Prostate gland (tissue), 2 donors: ENCODE measurements around the gene KBTBD12. TPM values are rescaled to one million over a fixed set of nuclear protein-coding genes. Genes with fewer than 3 reads are reported as not detected.
A peak's percentile ranks its signal among the peaks of the same experiment; 100 is the strongest.

Source experiments
- DNase-seq: peaks from one replicate; pipeline ENCODE4 v3.0.0-alpha.2; 2019; ENCODE audit warnings: low spot score
- H3K27ac ChIP-seq, 2 donors: fragments of 200-600 bp; sonication (generic); 2 replicates each; pipeline ENCODE4 v1.5.1; 2017 to 2019
- H3K27me3 ChIP-seq: fragments of 200-600 bp; sonication (generic); replicated peaks from 2 replicates; pipeline ENCODE4 v1.5.1; 2019; ENCODE audit not compliant: insufficient read depth
- H3K36me3 ChIP-seq, 2 donors: fragments of 200-600 bp; sonication (generic); 1 replicate in 1 of 2; 2 replicates in 1 of 2; pipeline versions ENCODE4 v1.5.1 to v1.8.1; 2017 to 2019
- H3K4me1 ChIP-seq: fragments of 200-600 bp; sonication (generic); replicated peaks from 2 replicates; pipeline ENCODE4 v1.5.1; 2019
- H3K4me3 ChIP-seq, 2 donors: fragments of 200-600 bp; sonication (generic); 2 replicates each; pipeline ENCODE4 v1.5.1; 2017 to 2019
- H3K9me3 ChIP-seq: fragments of 200-600 bp; sonication (generic); 2 replicates; pipeline ENCODE4 v1.5.1; 2017
- CTCF ChIP-seq, 4 experiments: fragments of 200-600 bp in 2 of 4; fragments of 450-650 bp in 2 of 4; sonication (generic) in 2 of 4; IDR thresholded peaks; 1 replicate in 3 of 4; 2 replicates in 1 of 4; pipeline ENCODE4 v1.5.1; 2016 to 2019; ENCODE audit warnings: antibody characterized with exemption in 4 of 4, mild to moderate bottlenecking in 2 of 4, moderate library complexity in 2 of 4
- POLR2A ChIP-seq: fragments of 450-650 bp; IDR thresholded peaks from one replicate; pipeline ENCODE4 v1.6.1; 2016; ENCODE audit warnings: antibody characterized with exemption, mild to moderate bottlenecking
- POLR2AphosphoS5 ChIP-seq: sonication (generic); formaldehyde crosslinking; IDR thresholded peaks from one replicate; pipeline ENCODE4 v1.6.1; 2017; ENCODE audit warnings: antibody characterized with exemption
- WGBS: methylation state at CpG from one replicate; pipeline ENCODE4 v1.1.5; 2018; 5-methylcytosine and 5-hydroxymethylcytosine counted together
- intact Hi-C: fragments of 100-400 bp; cut with DNase I; formaldehyde crosslinking; loops from one replicate; pipeline ENCODE4 v1.14.2; 2022
- total RNA-seq, 2 donors: library from RNA; depleted of rRNA; stranded (reverse); fragments of >200 nt; gene quantifications; one replicate each; pipeline ENCODE4 v1.1.0, GENCODE V29; 2016

KBTBD12 gene
- total RNA-seq, 2 donors from 2014 or later = 1.2 TPM; not detected in 1

- Histone ChIP-seq H3K4me3 (no peak overlapping the region), H3K36me3 (no peaks in the 10 kb centered on the region), H3K4me1 (no peaks in the 10 kb centered on the region), H3K27ac (no peak overlapping the region), H3K9me3 (no peaks in the 10 kb centered on the region), H3K27me3 (no peaks in the 10 kb centered on the region)
- TF ChIP-seq CTCF (IDR thresholded peaks at IDR 0.05) = no peak
- TF ChIP-seq POLR2AphosphoS5 = no peak
- TF ChIP-seq POLR2A = no peak
- WGBS = 32% methylated on average over 11 of the region's 11 CpGs
- intact Hi-C loops = no loop called here
- DNase-seq = no peak
These were observed 92.0 kb downstream of the KBTBD12 start for GRCh38 chr3:128007033-128007424.

GRCh38 chr3:128009952-128010846, 95.2 kb downstream of the KBTBD12 start:
- Histone ChIP-seq H3K27me3 (no peaks in the 10 kb centered on the region), H3K27ac (no peak overlapping the region), H3K9me3 (no peaks in the 10 kb centered on the region), H3K36me3 (no peaks in the 10 kb centered on the region), H3K4me1 (no peaks in the 10 kb centered on the region), H3K4me3 (no peak overlapping the region)
- DNase-seq = no peak
- intact Hi-C loops = no loop called here
- WGBS = 87% methylated on average over 12 of the region's 12 CpGs
- TF ChIP-seq POLR2A (no peak), CTCF (IDR thresholded peaks at IDR 0.05) (no peak), POLR2AphosphoS5 (no peak)

- Histone ChIP-seq H3K9me3 (no peaks in the 10 kb centered on the region), H3K4me1 (no peaks in the 10 kb centered on the region), H3K36me3 (no peaks in the 10 kb centered on the region), H3K4me3 (no peak overlapping the region), H3K27me3 (no peaks in the 10 kb centered on the region), H3K27ac (no peak overlapping the region)
- intact Hi-C loops = no loop called here
- WGBS = 10% methylated on average over 12 of the region's 12 CpGs
- TF ChIP-seq POLR2A (no peak), CTCF (IDR thresholded peaks at IDR 0.05) (peak in 1 of 4 experiments; percentile 39), POLR2AphosphoS5 (no peak)
- DNase-seq = peak; percentile 36
These were observed 96.1 kb downstream of the KBTBD12 start for GRCh38 chr3:128011140-128011539.

- TF ChIP-seq POLR2AphosphoS5 (no peak), CTCF (IDR thresholded peaks at IDR 0.05) (no peak), POLR2A (no peak)
- Histone ChIP-seq H3K36me3 (no peaks in the 10 kb centered on the region), H3K9me3 (no peaks in the 10 kb centered on the region), H3K27me3 (no peaks in the 10 kb centered on the region), H3K4me1 (no peaks in the 10 kb centered on the region), H3K4me3 (no peak overlapping the region), H3K27ac (no peak overlapping the region)
- intact Hi-C loops = no loop called here
- 91% methylated on average over 14 of the region's 14 CpGs for WGBS
- DNase-seq = no peak
These were observed 97.0 kb downstream of the KBTBD12 start for GRCh38 chr3:128012050-128012449.

- H3K27me3 ChIP-seq = no peaks in the 10 kb centered on the region
- DNase-seq = no peak
- intact Hi-C loops = no loop called here
- no peaks in the 10 kb centered on the region for H3K36me3 ChIP-seq
- 97% methylated on average over 3 of the region's 3 CpGs for WGBS
- H3K27ac ChIP-seq = no peak overlapping the region
- H3K4me1 ChIP-seq = no peaks in the 10 kb centered on the region
- no peaks in the 10 kb centered on the region for H3K9me3 ChIP-seq
- TF ChIP-seq POLR2A (no peak), CTCF (IDR thresholded peaks at IDR 0.05) (no peak), POLR2AphosphoS5 (no peak)
- no peak overlapping the region for H3K4me3 ChIP-seq
These were observed 99.5 kb downstream of the KBTBD12 start for GRCh38 chr3:128014548-128014947.
